HG02642 (cell line): Measurements from ENCODE around the gene ISL1.

Source experiments
- ATAC-seq: cut with Tn5 transposase; IDR thresholded peaks from one replicate; pipeline ENCODE4 v1.9.1; 2021; ENCODE audit warnings: mild to moderate bottlenecking; ENCODE audit not compliant: unreplicated experiment, poor library complexity

Gene ISL1

GRCh38 chr5:51386916-51387883 is 4.0 kb downstream of the ISL1 start:
- ATAC-seq = no peak

DNA sequence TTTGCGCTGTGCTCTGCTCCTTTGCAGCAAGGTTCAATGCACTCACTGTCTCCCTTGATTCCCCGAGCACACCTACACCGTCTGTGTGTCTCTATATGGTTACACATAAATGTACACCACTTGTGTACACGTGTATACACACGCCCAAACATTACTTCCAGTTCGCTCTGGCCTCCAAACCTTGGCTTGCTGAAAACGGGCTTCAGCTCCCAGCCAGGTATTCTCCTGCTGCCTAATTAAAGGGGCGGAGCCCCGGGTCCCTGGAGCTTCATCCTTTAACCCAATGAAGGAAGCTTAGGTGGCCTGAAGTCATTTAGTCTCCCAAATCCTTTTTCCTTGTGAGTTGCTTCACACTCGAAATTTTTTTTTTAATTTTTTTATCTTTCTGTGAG is 4.6 kb downstream of the ISL1 start:
- no peak for ATAC-seq

GRCh38 chr5:51388488-51389287 is 5.4 kb downstream of the ISL1 start:
- ATAC-seq = no peak

- no peak for ATAC-seq
These were observed 6.0 kb downstream of the ISL1 start for GRCh38 chr5:51389288-51389576.

DNA sequence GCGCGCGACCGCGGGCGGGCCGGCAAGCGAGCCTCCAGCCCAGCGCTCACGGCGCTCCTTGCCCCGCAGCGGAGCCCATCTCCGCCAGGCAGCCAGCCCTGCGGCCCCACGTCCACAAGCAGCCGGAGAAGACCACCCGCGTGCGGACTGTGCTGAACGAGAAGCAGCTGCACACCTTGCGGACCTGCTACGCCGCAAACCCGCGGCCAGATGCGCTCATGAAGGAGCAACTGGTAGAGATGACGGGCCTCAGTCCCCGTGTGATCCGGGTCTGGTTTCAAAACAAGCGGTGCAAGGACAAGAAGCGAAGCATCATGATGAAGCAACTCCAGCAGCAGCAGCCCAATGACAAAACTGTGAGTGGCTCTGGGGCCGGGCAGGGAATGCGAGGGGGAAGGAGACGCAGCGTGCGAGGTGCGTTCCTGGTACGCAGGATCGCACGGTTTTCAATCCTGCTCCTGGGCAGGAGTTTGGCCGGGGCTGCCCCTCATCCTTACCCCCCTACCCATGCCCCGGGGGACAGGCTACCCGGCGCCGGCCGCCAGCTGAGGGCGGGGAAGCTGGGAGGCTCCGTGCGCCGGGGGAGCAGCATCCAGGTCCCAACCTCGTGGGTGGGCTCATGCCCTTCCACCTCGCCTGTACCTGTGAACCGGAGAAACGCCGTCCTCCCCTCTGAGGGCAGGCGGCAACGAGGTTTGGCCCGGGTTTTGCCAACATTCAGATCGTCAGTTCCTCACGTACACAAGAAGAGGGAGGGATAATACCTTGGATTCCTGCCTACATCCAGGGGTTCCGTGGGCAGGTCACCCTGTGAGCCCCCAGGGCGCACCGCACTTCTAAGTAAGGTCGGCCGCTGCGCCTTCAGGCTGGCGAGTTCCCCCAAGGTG is 6.6 kb downstream of the ISL1 start:
- ATAC-seq = no peak

GRCh38 chr5:51391175-51391574 is 7.9 kb downstream of the ISL1 start:
- no peak for ATAC-seq

GRCh38 chr5:51392689-51393199 is 9.5 kb downstream of the ISL1 start:
- no peak for ATAC-seq

- ATAC-seq = no peak
These were observed 11.4 kb downstream of the ISL1 start for GRCh38 chr5:51394609-51395008.

- no peak for ATAC-seq
These were observed 12.0 kb downstream of the ISL1 start for GRCh38 chr5:51395245-51395644.

DNA sequence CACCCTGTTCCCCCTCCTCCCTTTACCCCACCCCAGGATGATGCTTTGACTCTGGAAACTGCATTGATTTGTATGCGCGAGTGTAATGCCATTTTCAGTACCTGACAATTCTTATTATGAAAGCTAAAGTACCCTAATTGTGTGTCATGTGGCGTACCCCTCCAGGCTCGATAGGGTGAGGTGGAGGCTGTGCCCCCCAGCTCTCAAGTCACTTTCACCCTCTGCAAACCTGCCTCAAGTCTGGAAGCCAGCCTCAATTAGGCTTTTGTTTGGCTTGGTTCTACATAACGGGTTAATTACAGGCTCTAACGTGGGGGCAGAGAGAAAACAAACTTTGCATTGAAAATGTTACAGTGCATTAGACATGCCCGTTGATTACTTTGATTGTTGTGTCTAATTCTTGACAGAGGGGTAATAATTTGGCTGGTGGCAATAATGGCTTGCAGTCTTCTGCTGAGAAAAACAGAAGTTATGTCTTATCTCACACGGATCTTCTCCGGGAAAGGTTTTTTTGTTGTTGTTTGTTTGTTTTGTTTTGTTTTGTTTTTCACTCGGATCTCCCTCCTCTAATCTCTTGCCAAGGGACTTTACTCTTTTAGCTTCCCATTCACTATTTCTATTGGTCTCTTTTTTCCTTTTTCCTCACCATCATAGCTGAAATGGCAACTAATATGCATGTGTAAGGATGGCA is 12.6 kb downstream of the ISL1 start:
- no peak for ATAC-seq

- no peak for ATAC-seq
These were observed 13.5 kb downstream of the ISL1 start for GRCh38 chr5:51396797-51397196.

DNA sequence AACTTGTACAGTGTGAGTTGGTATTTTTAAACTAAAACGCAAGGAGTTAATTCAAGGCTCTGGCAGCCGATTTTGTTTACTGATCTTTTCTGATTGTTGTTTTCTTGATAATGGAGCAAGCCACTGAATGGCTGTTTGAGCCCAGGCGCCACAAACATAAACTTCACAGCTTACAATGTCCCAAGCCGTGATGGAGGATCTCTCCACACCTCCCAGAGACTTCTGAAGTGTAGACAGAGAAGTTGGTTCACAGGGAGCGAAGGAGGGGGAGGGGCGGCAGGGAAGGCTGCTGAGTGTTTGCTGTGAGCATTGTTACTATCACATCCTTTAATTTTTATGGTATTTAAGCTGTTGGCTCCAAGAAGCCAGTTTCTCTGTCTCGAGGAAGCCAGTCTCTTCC is 14.7 kb downstream of the ISL1 start:
- ATAC-seq = no peak

GRCh38 chr5:51398875-51399642 is 15.8 kb downstream of the ISL1 start:
- ATAC-seq = no peak

DNA sequence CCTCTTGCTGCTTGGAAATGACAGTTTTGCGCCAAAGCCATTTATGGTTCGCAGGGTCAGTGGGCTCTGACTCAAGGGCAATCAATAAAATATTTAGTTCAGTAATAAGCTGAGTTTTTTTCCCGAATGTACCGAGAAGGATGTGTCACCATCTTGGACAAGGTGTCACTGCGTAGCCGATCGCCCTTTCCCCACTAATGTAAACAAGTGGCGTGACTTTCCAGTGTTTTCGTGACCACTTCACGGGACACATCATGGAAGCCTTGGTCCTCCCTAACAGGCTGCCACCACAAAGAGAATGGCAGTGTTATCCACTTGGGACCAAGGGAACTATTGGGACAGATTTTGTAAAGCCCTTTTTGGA is 16.4 kb downstream of the ISL1 start:
- no peak for ATAC-seq

DNA sequence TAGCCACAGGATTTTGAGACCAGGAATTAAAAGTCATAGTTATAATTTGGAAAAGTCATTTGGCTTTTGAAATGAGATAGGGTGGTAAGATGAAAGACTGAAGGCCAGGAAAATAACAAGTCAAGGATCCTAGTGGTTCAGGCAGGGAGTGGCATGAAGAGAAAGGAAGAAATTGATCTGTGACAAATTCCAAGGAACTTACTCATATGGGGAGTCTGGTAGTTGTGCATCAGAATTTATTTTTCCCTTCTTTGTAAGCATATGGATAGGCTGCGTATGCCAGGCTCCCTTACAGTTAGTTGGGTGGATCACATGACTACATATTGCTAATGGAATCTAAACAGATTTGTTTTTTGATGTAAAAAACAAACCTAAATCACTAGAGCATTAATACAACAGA is 21.0 kb downstream of the ISL1 start:
- ATAC-seq = no peak

GRCh38 chr5:51411921-51412325 is 28.7 kb downstream of the ISL1 start:
- ATAC-seq = no peak

DNA sequence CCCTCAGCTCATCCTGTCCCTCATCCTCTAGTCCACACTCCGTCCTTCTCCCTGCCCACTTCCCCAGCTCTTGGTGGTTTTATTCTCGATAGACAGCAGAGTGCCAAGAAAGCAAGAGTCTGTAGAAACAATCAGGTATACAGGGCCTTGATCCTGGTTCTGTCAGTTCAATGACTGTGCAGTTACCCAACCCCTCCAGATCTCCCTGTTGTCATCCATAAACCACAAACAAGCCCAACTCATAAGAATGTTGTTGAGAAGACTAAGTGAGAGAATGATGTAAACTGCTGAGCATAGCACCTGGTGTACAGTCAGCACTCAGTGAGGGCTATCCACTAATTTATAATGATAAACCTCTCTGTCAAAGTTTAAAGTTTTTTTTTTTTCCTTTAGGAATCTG is 31.3 kb downstream of the ISL1 start:
- no peak for ATAC-seq

DNA sequence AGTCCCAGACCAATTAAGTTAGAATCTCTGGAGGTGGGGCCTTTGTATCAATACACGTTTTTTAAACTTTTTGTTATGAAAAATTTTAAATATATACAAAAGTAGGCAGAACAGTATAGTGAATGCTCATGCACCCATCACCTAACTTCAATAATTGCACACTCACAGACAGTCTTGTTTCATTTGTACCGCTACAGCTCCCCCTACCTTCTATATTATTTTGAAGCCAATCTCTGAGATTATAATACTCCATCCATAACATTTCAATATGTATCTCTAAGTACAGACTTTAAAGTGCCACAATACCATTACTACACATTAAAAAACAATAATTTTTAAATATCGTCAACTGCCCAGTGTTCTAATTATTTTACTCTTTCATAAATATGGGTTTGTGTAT is 32.9 kb downstream of the ISL1 start:
- no peak for ATAC-seq

- ATAC-seq = no peak
These were observed 49.9 kb downstream of the ISL1 start for GRCh38 chr5:51433052-51433710.
